ENCODE measurements around the gene OXA1L.
"Not testable (repeated sequence)": the region's sequence is repeated elsewhere in the genome, so short reads cannot be mapped to it uniquely, and the experiment has no call there.

- not testable (repeated sequence) for TF ChIP-seq CTCF, EZH2 (IDR thresholded peaks at IDR 0.05)
Measured at GRCh38 chr14:22732062-22732461, 34.4 kb upstream of the OXA1L start.

Data from neural progenitor cell (in vitro differentiated cells).